PFSK-1 (cell line): ENCODE results near the gene MAGI1.

ENCODE experiments used
- FOXP2 ChIP-seq: optimal IDR thresholded peaks from 2 replicates; pipeline ENCODE3; 2011; ENCODE audit warnings: borderline replicate concordance, control low read depth, inconsistent platforms; ENCODE audit not compliant: insufficient read depth; ENCODE audit errors: extremely low read length, extremely low read depth
- POLR2AphosphoS5 ChIP-seq: IDR thresholded peaks from 2 replicates; pipeline ENCODE4 v1.6.1; 2012; ENCODE audit warnings: low read depth, mild to moderate bottlenecking, control low read depth, low read length, moderate library complexity
- REST ChIP-seq, 2 experiments: IDR thresholded peaks; 2 replicates each; pipeline versions ENCODE4 v1.6.1 to v1.8.0; 2011 to 2012; ENCODE audit warnings: low read depth in 2 of 2, low read length in 2 of 2, control low read depth in 1 of 2, inconsistent platforms in 1 of 2, mild to moderate bottlenecking in 1 of 2, moderate library complexity in 1 of 2; ENCODE audit not compliant: insufficient read depth in 1 of 2
- SIN3A ChIP-seq: IDR thresholded peaks from 2 replicates; pipeline ENCODE4 v1.6.1; 2012; ENCODE audit warnings: mild to moderate bottlenecking, low read length, moderate library complexity, borderline replicate concordance; ENCODE audit not compliant: insufficient read depth
- TAF1 ChIP-seq: IDR thresholded peaks from 2 replicates; pipeline ENCODE4 v1.6.1; 2012; ENCODE audit warnings: low read length, control low read depth, borderline replicate concordance; ENCODE audit not compliant: insufficient read depth

Gene MAGI1

GRCh38 chr3:65545429-65545828 is 493.3 kb downstream of the MAGI1 start:
- TF ChIP-seq TAF1, result no peak
- no peak for TF ChIP-seq REST (IDR thresholded peaks at IDR 0.05; ENCODE audit: insufficient read depth in 1 of 2, low read depth in 2 of 2, low read length in 2 of 2)
- no peak for TF ChIP-seq FOXP2
- TF ChIP-seq SIN3A, result no peak
- no peak for TF ChIP-seq POLR2AphosphoS5

GRCh38 chr3:65540666-65541065 is 498.1 kb downstream of the MAGI1 start:
- TF ChIP-seq SIN3A (no peak), POLR2AphosphoS5 (no peak), REST (IDR thresholded peaks at IDR 0.05; ENCODE audit: insufficient read depth in 1 of 2, low read depth in 2 of 2, low read length in 2 of 2) (no peak)

GRCh38 chr3:65539616-65540015 is 499.1 kb downstream of the MAGI1 start:
- TF ChIP-seq FOXP2 (no peak), TAF1 (no peak), REST (IDR thresholded peaks at IDR 0.05; ENCODE audit: insufficient read depth in 1 of 2, low read depth in 2 of 2, low read length in 2 of 2) (no peak), SIN3A (no peak), POLR2AphosphoS5 (no peak)

GRCh38 chr3:65538101-65538500 is 500.6 kb downstream of the MAGI1 start:
- TF ChIP-seq FOXP2, result no peak
- no peak for TF ChIP-seq REST (IDR thresholded peaks at IDR 0.05; ENCODE audit: insufficient read depth in 1 of 2, low read depth in 2 of 2, low read length in 2 of 2)
- no peak for TF ChIP-seq SIN3A
- TF ChIP-seq TAF1, result no peak
- no peak for TF ChIP-seq POLR2AphosphoS5

GRCh38 chr3:65537109-65537508 is 501.6 kb downstream of the MAGI1 start:
- TF ChIP-seq REST (IDR thresholded peaks at IDR 0.05; ENCODE audit: insufficient read depth in 1 of 2, low read depth in 2 of 2, low read length in 2 of 2), result no peak
- no peak for TF ChIP-seq TAF1
- TF ChIP-seq SIN3A, result no peak
- TF ChIP-seq FOXP2, result no peak
- no peak for TF ChIP-seq POLR2AphosphoS5
